HG03039 (cell line): ENCODE data around the gene GALM.
"Not testable (repeated sequence)": the region's sequence is repeated elsewhere in the genome, so short reads cannot be mapped to it uniquely, and the experiment has no call there.

Experiments
- ATAC-seq: cut with Tn5 transposase; IDR thresholded peaks from one replicate; pipeline ENCODE4 v1.9.1; 2021; ENCODE audit warnings: mild to moderate bottlenecking, moderate library complexity; ENCODE audit not compliant: unreplicated experiment

The GALM gene

GRCh38 chr2:38737000-38737698 lies 71.2 kb downstream of the GALM start:
- not testable (repeated sequence) for ATAC-seq

DNA sequence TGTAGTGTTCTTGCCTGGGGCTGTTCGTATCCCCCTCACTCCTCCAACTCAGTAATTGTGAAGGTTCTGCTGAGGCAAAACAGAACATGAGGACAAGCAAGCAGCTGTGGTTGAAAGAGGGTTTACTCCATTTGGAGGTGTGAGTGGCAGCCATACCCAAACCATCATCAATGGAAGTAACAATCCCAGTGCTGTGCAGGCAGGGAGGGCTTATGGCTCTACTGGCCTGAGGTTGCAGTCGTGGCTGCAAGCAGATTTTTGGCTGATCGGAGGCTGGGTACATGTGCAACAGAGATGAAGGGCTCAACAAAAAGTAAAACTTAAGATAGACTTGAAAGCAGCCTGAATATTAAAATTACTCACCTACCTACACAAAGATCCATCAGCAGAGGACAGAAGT lies 72.0 kb downstream of the GALM start:
- no peak for ATAC-seq

DNA sequence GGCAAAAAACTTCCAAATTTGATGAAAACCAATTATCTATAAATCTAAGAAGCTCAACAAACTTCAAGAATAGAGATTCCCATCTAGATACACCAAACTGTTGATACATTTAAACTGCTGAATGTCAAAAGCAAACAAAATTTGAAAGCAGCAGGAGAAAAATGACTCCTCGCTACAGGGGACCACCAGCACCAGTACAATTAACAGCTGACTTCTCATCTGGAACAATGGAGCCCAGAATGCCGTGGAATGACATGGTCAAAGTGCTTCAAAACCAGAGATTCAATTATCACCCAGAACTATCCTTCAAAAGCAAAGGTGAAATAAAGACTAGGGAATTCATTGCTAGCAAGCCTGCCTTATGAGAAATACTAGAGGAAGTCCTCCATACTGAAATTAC lies 73.6 kb downstream of the GALM start:
- no peak for ATAC-seq

DNA sequence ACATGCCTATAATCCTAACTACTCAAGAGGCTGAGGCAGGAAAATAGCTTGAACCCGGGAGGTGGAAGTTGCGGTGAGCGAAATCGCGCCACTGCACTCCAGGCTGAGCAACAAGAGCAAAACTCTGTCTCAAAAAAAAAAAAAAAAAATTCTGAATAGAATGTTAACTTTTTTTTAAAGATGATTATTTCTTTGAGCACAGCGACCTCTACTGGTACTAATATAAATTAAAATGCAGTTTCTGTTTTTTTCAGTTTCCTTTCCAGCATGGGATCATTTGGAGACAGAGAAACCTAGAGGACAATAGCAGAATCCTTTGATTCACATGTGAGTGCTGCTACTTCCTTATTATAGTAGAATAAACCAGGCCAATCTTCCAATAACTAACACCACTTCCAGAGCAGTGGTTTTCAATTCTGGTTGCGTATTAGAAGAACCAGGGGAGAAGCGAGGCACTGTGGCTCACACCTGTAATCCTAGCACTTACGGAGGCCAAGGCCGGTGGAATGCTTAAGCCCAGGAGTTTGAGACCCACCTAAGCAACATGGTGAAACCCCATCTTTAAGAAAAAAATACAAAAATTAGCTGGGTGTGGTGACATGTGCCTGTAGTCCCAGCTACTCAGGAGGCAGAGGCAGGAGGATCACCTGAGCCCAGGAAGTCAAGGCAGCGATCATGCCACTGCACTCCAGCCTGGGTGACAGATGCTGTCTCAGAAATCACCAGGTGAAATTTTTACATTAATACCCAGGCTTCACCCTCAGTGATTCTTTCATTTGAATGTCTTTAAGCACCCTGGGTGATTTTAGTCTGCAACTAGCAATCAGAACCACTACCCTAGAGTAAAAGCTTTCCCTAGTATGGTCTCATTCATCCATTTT lies 75.2 kb downstream of the GALM start:
- no peak for ATAC-seq

GRCh38 chr2:38742797-38743559 lies 77.1 kb downstream of the GALM start:
- ATAC-seq = no peak

GRCh38 chr2:38743672-38744398 lies 77.9 kb downstream of the GALM start:
- no peak for ATAC-seq

GRCh38 chr2:38744399-38744780 lies 78.5 kb downstream of the GALM start:
- ATAC-seq = no peak

GRCh38 chr2:38745267-38745666 lies 79.4 kb downstream of the GALM start:
- ATAC-seq = no peak

GRCh38 chr2:38747007-38747424 lies 81.1 kb downstream of the GALM start:
- no peak for ATAC-seq

DNA sequence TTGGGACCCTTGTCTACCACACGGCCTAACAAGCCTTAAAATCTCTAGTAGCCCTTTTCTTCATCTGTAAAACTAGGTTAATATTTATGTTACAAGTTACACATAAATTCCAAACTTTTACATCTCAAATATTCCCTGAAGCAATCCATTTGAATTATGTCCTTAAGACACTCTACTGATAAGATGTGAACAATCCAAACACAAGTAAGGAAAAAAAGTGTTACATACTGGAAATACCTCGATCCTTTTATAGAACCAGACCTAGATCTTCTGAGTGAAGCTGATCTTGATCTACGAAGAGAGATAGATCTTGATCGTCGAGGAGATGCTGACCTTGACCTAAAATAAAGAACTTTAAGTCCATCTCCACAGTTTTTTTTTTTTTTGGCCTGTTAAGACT lies 81.9 kb downstream of the GALM start:
- no peak for ATAC-seq

DNA sequence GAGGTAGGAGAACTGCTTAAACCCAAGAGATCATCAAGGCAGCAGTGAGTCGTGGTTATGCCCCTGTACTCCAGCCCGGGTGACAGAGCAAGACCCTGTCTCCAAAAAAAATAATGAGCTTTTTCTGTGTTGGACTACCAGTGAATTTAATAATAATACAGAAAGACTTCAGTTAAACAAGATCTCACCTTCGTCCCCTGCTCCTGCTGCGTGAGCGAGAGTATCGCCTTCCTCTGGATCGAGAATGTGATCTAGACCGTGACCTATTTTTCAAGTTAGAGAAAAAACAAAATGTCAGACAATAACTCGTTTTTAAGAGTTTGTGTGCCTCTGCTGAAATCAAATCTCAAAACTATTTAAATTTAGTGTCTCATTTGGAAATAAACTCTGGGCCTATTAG lies 82.5 kb downstream of the GALM start:
- no peak for ATAC-seq

- ATAC-seq = no peak
Measured at GRCh38 chr2:38748943-38749804, 83.3 kb downstream of the GALM start.

GRCh38 chr2:38750011-38750890 lies 84.3 kb downstream of the GALM start:
- peak; percentile 31 for ATAC-seq

GRCh38 chr2:38750891-38751595 lies 85.1 kb downstream of the GALM start, which contains the start of gene SRSF7:
SRSF7 (minus strand) TSS chr2:38751361; CDS start chr2:38751256, 105 bp downstream.
- peak; percentile 77 for ATAC-seq

DNA sequence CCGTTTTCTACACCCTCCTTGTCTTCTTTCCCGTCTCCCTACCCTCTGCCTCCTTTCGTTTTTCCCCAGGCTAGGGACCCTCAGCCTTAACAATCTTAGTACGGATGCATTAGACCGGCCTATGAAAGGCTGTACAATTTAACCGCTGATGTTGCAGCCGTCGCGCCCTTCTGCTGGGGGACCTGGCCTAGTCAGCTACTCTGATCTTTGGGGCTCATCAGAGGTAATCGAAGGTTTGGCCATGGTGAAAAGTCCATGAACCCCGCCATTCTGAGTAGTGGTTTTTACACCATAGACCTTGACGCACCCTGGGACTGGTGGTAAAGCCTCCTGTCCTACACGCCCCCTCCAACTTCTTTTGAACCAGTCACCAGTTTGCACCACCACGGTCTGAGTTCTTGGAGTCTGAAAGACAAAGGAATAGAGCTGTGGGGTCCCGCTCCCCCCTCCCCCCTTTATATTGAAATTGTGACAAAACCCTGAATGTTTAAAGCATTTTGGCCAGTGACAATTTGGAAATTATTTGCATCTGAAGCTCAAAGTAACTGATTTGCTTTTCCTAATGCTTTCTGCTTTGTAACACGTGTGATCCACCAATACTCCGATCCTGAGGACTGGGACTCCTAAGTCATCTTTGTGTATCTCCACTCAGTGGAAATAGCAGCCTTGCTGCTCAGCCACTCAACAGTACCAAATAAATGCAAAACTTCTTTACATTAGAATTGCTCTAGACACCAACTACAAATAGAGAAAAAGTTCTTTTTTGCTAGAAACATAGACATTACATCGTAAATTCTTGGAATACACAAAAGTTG lies 85.9 kb downstream of the GALM start:
- no peak for ATAC-seq

- ATAC-seq = no peak
Measured at GRCh38 chr2:38754049-38754448, 88.1 kb downstream of the GALM start.

DNA sequence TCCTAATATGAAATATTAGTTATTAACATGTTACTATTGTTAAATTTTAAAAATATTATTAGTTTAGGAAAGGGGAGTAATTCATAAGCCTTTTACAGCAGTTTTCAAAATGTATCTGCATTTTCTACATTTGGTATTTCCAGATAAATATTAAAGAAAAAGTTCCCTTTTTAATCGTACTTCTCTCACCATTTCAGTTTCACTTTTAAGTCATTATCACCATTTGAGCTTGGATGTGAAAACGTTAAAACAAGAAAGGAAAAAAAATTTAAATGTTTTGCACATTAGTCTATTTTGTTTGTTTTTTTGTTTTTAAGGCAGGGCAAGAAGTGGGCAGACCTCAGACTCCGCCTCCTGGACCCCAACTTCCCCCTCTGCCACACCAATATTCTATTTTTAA lies 88.6 kb downstream of the GALM start:
- no peak for ATAC-seq
